OCI-LY1 (cell line): Measurements from ENCODE around the gene ABCB9.

Experiments used
- EZH2 ChIP-seq: fragments of 200-600 bp; sonication (generic), shearing (Covaris generic); IDR thresholded peaks from 2 replicates; pipeline ENCODE4 v1.8.0; 2017; ENCODE audit warnings: borderline replicate concordance, mixed run types, mild to moderate bottlenecking, antibody characterized with exemption, low read length, moderate library complexity, mixed read lengths
- TF ChIP-seq, protein P1 (sequence below): fragments of 200-600 bp; sonication (generic), shearing (Covaris generic); IDR thresholded peaks from 2 replicates; pipeline ENCODE4 v1.5.1; 2017; ENCODE audit warnings: mild to moderate bottlenecking, antibody characterized with exemption, low read length, moderate library complexity, mixed read lengths

DNA sequence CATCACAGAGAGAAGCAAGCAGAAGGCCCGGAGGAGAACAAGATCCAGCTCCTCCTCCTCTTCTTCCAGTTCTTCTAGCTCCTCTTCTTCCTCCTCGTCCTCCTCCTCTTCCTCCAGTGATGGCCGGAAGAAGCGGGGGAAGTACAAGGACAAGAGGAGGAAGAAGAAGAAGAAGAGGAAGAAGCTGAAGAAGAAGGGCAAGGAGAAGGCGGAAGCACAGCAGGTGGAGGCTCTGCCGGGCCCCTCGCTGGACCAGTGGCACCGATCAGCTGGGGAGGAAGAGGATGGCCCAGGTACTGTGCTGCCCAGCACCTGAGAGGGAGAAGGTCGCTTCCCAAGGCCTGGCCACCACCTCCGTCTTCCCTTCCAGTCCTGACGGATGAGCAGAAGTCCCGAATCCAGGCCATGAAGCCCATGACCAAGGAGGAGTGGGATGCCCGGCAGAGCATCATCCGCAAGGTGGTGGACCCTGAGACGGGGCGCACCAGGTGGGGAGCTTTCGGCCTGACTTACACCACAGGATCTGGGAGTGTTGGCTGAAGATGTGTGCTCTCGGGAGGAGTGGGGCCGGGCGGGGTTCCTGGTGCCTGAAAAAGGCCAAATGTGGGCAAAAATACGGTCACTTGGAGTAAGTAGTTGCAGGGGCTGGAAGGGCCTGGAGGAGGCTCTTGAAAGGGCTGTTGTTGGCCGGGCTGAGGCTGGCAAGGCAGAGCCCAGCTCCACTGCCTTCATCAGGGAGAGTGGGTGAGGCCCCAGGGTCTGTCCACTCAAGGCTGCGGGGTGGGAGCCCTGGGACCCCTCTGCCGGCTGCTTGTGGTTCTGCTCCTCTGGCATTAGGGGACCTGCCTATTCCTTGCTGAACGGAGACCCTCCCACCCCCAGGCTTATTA lies 15.6 kb upstream of the ABCB9 start:
- TF ChIP-seq, protein P1, sequence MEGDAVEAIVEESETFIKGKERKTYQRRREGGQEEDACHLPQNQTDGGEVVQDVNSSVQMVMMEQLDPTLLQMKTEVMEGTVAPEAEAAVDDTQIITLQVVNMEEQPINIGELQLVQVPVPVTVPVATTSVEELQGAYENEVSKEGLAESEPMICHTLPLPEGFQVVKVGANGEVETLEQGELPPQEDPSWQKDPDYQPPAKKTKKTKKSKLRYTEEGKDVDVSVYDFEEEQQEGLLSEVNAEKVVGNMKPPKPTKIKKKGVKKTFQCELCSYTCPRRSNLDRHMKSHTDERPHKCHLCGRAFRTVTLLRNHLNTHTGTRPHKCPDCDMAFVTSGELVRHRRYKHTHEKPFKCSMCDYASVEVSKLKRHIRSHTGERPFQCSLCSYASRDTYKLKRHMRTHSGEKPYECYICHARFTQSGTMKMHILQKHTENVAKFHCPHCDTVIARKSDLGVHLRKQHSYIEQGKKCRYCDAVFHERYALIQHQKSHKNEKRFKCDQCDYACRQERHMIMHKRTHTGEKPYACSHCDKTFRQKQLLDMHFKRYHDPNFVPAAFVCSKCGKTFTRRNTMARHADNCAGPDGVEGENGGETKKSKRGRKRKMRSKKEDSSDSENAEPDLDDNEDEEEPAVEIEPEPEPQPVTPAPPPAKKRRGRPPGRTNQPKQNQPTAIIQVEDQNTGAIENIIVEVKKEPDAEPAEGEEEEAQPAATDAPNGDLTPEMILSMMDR, result no peak
- no peak for TF ChIP-seq EZH2
